NCI-H524 treated with DMSO at 0.1 percent for 48 hours (cell line): ENCODE measurements around the gene APBA3.
A peak's percentile ranks its signal among the peaks of the same experiment; 100 is the strongest.
"Not testable (repeated sequence)": the region's sequence is repeated elsewhere in the genome, so short reads cannot be mapped to it uniquely, and the experiment has no call there.

ENCODE experiments used
- DNase-seq: peaks from one replicate; lab custom pipeline; 2025; lab: John Stamatoyannopoulos, UW

Gene APBA3

DNA sequence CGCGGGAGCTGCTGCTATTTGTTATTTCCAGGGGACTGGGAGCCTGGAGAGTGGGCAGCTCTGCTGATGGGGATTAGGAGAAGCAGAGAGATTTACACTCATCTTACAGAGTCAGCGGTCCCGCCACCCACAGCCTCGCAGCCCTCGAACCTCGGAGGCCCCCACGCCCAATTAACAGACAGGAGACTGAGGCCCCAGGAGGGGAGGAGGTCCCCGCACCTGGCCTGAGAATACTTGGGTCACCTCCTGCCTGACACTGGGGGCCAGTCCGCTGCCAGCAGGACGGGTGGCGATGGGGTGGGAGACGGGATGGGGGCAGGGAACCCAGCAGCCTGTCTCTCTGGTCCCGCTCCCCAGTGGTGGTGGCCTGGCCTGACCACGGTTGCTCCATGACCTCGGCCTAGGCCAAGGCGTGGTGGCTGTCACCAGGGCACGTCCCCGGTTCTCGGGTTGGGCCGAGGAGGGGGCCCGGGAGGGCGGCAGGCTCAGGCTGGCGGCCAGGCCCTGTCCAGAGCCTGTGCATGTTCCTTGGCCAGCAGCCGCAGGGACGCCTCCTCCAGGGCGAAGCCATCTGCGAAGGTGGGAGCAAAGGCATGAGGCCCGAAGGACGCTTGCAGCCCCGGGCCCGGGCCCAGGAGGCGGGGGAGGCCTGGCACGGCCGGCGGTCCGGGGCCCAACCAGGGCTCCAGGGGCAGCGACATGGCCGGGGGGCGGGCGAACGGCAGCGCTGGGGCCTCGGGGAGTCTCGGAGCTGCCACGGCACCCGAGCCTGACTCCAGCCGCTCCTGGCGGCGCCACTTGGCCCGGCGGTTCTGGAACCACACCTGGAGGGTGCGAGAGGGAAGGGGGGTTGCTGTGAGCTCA is 8.9 kb upstream of the APBA3 start:
- DNase-seq = no peak

DNA sequence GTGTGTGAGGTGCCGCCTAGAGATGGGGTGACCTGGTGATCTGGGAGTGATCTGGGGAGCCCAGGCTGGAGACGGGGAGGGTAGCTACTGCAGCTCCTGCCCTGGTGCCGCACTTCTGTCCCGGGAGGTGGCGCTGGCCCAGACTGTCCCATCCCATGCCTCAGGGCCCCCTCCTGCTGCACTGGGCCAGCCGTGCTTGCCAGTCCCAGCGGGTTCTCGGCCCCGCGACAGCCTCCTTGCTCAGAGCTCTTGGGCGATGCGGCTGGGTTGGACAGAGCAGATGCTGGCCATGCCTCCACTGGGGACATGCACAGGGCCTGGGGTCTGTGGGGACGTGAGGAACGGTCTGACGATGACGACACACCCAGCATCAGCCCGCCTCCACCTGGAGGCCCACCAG is 8.0 kb upstream of the APBA3 start:
- no peak for DNase-seq

GRCh38 chr19:3768748-3769099 is 7.2 kb upstream of the APBA3 start:
- DNase-seq = no peak

DNA sequence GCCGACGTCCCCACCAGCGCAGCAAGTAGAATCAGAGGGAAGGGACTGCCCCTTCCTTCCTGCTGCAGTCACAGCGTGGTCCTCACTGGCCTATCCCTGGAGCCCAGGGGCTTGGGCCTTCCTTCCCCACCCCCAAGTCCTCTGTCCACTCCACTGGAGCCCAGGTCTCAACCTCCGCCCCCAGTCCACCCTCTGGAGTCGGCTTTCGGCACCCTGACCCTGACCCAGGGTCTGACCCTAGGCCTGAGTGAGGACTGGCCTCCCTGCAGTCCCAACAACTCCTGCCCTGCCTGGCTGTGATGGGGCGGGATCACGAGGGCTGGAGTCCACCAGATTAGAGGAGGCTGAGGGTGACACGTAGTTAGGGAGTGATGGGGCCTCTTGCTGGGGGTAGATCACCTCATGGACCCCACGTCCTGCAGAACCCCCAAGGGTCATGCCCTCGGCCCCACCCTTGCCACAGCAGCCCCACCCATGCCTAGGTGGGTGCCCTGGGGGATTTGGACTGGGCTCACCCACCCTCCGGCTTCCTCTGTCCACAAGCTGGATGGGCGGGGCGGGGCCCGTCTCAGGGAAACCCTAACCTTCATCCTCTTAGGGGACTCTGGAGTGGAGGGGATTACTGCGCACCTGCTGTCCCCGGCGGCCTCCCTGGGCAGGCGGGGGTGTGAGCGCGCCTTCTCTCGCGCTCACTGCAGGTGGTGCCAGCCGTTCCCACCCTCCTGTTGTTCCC is 6.7 kb upstream of the APBA3 start:
- peak; percentile 48 for DNase-seq

DNA sequence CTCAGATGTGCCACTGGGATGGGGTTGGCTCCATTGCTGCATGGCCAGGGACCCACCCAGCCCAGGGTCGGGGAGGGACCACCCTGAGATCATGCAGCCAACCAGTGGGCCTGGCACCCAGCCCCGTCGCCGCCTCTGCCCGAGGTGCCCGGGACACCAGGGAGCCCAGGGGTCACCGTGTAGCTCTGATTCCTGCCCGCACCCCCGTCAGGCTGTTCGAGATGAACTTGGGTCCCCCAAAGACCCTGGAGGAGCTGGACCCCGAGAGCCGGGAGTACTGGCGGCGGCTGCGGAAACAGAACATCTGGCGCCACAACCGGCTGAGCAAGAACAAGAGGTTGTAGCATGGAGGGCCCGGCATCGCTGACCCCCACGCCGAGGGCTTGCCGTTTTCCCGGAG is 5.6 kb upstream of the APBA3 start:
- no peak for DNase-seq

DNA sequence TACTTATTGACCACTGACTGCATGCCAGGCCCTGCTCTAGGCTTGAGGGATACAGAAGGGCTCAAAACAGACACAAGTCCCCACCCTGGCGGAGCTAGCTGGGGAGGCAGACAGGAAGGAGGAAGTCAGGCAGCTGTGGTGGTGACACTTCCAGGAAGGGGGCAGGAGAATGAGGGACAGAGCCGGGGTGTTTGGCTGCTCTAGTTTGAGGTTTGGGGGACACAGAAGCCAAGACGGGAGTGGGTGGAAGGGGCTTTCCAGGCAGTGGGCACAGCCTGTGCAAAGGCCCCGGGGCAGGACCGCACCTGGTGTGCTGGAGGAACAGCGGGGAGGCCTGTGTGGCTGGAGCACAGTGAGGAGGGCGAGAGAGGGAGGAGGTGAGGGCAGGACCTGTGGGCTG is 5.0 kb upstream of the APBA3 start:
- DNase-seq = no peak

DNA sequence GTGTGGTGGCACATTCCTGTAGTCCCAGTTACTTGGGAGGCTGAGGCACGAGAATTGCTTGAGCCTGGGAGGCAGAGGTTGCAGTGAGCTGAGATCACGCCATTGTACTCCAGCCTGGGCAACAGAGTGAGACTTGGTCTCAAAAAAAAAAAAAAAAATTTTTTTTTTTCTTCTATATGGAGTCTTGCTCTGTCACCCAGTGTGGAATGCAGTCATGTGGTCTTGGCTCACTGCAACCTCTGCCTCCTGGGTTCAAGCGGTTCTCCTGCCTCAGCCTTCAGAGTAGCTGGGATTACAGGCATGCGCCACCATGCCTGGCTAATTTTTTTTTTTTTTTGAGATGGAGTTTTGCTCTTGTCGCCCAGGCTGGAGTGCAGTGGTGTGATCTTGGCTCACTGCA is 4.3 kb upstream of the APBA3 start:
- DNase-seq = not testable (repeated sequence)

- no peak for DNase-seq
Measured at GRCh38 chr19:3765121-3765520, 3.6 kb upstream of the APBA3 start.

- peak; percentile 96 for DNase-seq
Measured at GRCh38 chr19:3762501-3763459, 1.3 kb upstream of the APBA3 start, which contains the start of gene MRPL54. Gene MRPL54, plus strand, starts transcription at chr19:3762682. Its CDS starts 19 bp downstream, at chr19:3762701.

DNA sequence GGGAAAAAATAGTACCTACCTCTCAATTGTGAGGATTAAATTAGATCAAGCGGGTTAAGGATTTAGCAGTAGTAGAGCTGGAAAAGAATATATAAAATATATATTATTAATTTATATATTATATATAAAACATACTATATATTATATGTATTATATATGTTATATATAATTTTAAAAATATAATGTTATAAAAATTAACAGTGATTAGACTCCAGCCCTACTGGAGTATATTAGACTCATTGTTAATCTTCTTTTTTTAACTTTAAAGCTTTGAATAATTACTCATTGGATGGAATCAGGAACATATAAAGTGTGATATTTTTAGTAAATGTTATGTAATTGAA is 610 bp upstream of the APBA3 start:
- DNase-seq = no peak

GRCh38 chr19:3760871-3761361 is 576 bp downstream of the APBA3 start:
- no peak for DNase-seq

- DNase-seq = no peak
Measured at GRCh38 chr19:3759482-3760254, 1.8 kb downstream of the APBA3 start.

DNA sequence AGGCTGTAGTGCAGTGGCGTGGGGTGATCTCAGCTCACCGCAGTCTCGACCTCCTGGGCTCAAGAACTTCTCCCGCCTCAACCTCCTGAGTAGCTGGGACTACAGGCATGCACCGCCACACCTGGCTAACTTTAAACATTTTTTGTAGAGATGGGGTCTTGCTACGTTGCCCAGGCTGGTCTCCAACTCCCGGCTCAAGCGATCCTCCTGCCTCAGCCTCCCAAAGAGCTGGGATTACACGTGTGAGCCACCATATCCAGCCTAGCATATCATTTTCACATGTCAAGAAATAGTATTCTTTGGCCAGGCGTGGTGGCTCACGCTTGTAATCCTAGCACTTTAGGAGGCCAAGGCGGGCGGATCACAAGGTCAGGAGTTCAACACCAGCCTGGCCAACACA is 3.2 kb downstream of the APBA3 start:
- not testable (repeated sequence) for DNase-seq

- not testable (repeated sequence) for DNase-seq
Measured at GRCh38 chr19:3757705-3758104, 3.8 kb downstream of the APBA3 start.

GRCh38 chr19:3753631-3754410 is 7.7 kb downstream of the APBA3 start:
- DNase-seq = no peak

GRCh38 chr19:3752492-3752891 is 9.0 kb downstream of the APBA3 start:
- DNase-seq = no peak

GRCh38 chr19:3751236-3751635 is 10.3 kb downstream of the APBA3 start:
- DNase-seq = no peak

DNA sequence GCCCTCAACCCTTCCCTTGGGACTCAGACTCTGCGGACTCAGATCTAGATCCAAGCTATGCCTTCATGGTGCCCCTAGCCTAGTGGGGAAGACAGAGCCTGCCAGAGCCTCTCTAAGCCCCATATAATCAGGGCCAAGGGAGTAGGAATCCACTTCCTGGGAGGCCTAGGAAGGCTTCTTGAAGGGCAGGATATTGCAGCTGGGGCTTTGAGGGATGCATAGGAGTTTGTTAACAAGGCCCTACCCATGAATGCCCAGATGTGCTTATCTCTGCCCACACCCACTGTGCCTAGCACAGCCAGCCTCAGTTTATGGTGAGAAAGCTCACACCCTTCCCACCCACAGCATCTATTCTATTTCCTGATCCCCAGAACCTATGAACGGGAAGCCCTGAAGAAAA is 11.3 kb downstream of the APBA3 start:
- DNase-seq = no peak

DNA sequence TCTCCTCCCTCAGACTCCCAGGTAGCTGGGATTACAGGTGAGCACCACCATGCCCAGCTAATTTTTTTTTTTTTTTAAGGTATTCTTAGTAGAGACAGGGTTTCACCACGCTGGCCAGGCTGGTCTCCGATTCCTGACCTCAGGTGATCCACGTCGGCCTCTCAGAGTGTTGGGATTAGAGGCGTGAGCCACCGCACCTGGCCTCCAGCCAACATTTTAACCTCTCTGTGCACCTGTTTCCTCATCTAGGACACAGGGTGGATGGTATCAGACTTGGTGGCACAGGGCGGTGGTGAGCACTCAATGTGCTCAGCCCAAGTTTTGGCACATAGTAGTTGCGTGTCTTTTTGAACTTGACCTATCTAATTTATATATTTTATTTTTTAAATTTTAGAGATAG is 12.5 kb downstream of the APBA3 start:
- DNase-seq = no peak

DNA sequence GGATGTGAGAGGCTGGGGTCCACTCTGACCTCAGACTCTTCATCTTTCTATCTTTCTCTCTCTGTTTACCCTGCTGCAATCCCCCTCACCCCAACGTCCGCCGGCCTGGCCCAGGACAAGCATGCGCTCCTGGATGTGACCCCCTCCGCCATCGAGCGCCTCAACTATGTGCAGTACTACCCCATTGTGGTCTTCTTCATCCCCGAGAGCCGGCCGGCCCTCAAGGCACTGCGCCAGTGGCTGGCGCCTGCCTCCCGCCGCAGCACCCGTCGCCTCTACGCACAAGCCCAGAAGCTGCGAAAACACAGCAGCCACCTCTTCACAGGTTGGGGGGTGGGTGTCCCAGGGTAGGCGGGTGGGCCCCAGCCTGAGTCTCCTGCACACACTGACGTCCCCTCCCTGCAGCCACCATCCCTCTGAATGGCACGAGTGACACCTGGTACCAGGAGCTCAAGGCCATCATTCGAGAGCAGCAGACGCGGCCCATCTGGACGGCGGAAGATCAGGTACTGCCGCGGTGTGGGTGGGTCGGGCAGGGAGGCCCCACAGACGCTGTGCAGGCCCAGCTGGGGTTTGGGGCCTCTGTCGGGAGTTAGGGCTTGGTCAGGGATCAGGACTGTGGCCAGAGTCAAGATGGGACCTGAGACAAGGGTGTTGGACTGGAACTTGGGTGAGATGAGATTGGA is 15.0 kb downstream of the APBA3 start:
- no peak for DNase-seq
